Neuronal stem cell (in vitro differentiated cells): ENCODE results near the gene FGF3.
A peak's percentile ranks its signal among the peaks of the same experiment; 100 is the strongest.

Experiments
- DNase-seq: peaks from one replicate; pipeline ENCODE4 v3.0.0-alpha.2; 2013; ENCODE audit warnings: low spot score
- H2AFZ ChIP-seq: one replicate; pipeline ENCODE4 v1.6.1; 2013; ENCODE audit warnings: mild to moderate bottlenecking, low read length, inconsistent platforms
- H2AK5ac ChIP-seq: 2 replicates; pipeline ENCODE4 v1.6.1; 2013; ENCODE audit warnings: low read depth, mild to moderate bottlenecking, inconsistent platforms, low read length, moderate library complexity, mixed read lengths
- H2BK120ac ChIP-seq: 2 replicates; pipeline ENCODE4 v1.6.1; 2013; ENCODE audit warnings: low read depth, mild to moderate bottlenecking, inconsistent platforms, low read length, moderate library complexity, mixed read lengths
- H2BK12ac ChIP-seq: one replicate; pipeline ENCODE4 v1.6.1; 2013; ENCODE audit warnings: low read length, inconsistent platforms
- H2BK15ac ChIP-seq: 2 replicates; pipeline ENCODE4 v1.6.1; 2013; ENCODE audit warnings: mild to moderate bottlenecking, low read length, inconsistent platforms, mixed read lengths
- H2BK5ac ChIP-seq: one replicate; pipeline ENCODE4 v1.6.1; 2013; ENCODE audit warnings: inconsistent platforms, mild to moderate bottlenecking, low read length, moderate library complexity
- H3K14ac ChIP-seq: one replicate; pipeline ENCODE4 v1.6.1; 2013; ENCODE audit warnings: low read length, inconsistent platforms
- H3K18ac ChIP-seq: 2 replicates; pipeline ENCODE4 v1.6.1; 2013; ENCODE audit warnings: low read length, inconsistent platforms
- H3K23ac ChIP-seq: 2 replicates; pipeline ENCODE4 v1.6.1; 2013; ENCODE audit warnings: low read depth, mild to moderate bottlenecking, mixed read lengths, low read length, inconsistent platforms; ENCODE audit not compliant: poor library complexity
- H3K27ac ChIP-seq: replicated peaks from 3 replicates; pipeline ENCODE4 v1.5.1; 2013; ENCODE audit warnings: low read length, inconsistent platforms
- H3K27me3 ChIP-seq, 3 experiments: 2 replicates each; pipeline ENCODE4 v1.6.1; 2013; ENCODE audit warnings: low read length in 3 of 3, mild to moderate bottlenecking in 2 of 3, inconsistent platforms in 1 of 3, low read depth in 1 of 3, mixed read lengths in 1 of 3, moderate library complexity in 1 of 3; ENCODE audit not compliant: control insufficient read depth in 3 of 3, insufficient read depth in 3 of 3
- H3K36me3 ChIP-seq, 2 donors: replicated peaks in 1 of 2; 2 replicates each; pipeline ENCODE4 v1.6.1; 2013; ENCODE audit warnings: low read length in 2 of 2; ENCODE audit not compliant: control insufficient read depth in 2 of 2, insufficient read depth in 2 of 2
- H3K4ac ChIP-seq: 2 replicates; pipeline ENCODE4 v1.6.1; 2013; ENCODE audit warnings: inconsistent platforms, mild to moderate bottlenecking, low read length, moderate library complexity
- H3K4me1 ChIP-seq, 2 donors: 1 replicate in 1 of 2; 2 replicates in 1 of 2; pipeline ENCODE4 v1.6.1; 2013; ENCODE audit warnings: low read length in 2 of 2, low read depth in 1 of 2; ENCODE audit not compliant: control insufficient read depth in 2 of 2, insufficient read depth in 1 of 2
- H3K4me2 ChIP-seq: one replicate; pipeline ENCODE4 v1.6.1; 2013; ENCODE audit warnings: mild to moderate bottlenecking, low read length, inconsistent platforms; ENCODE audit not compliant: insufficient read depth, poor library complexity, severe bottlenecking
- H3K4me3 ChIP-seq, 2 donors: 2 replicates each; pipeline ENCODE4 v1.5.1; 2013; ENCODE audit warnings: low read length in 2 of 2, mild to moderate bottlenecking in 2 of 2, inconsistent platforms in 1 of 2, moderate library complexity in 1 of 2
- H3K79me1 ChIP-seq: one replicate; pipeline ENCODE4 v1.6.1; 2013; ENCODE audit warnings: low read depth, mild to moderate bottlenecking, inconsistent platforms, low read length, moderate library complexity
- H3K9ac ChIP-seq: one replicate; pipeline ENCODE4 v1.6.1; 2013; ENCODE audit warnings: mild to moderate bottlenecking, low read depth, low read length, inconsistent platforms; ENCODE audit not compliant: poor library complexity
- H3K9me3 ChIP-seq, 2 donors: replicated peaks in 1 of 2; 2 replicates each; pipeline versions ENCODE3 to v1.6.1; 2013; ENCODE audit warnings: low read length in 2 of 2, mild to moderate bottlenecking in 2 of 2, inconsistent platforms in 1 of 2, low read depth in 1 of 2, mixed read lengths in 1 of 2, moderate library complexity in 1 of 2; ENCODE audit not compliant: control insufficient read depth in 2 of 2, insufficient read depth in 1 of 2
- H4K8ac ChIP-seq: one replicate; pipeline ENCODE4 v1.6.1; 2013; ENCODE audit warnings: low read depth, mild to moderate bottlenecking, inconsistent platforms, low read length, moderate library complexity
- H4K91ac ChIP-seq: one replicate; pipeline ENCODE4 v1.6.1; 2013; ENCODE audit warnings: low read length, low read depth, mild to moderate bottlenecking, inconsistent platforms; ENCODE audit not compliant: poor library complexity
- WGBS, 2 donors: extraction: QIAGEN DNeasy Blood & Tissue Kit; methylation state at CpG; one replicate each; pipeline ENCODE4 v1.1.7; 2013; ENCODE audit warnings: missing lambda C conversion rate in 2 of 2, mixed read lengths in 1 of 2; ENCODE audit not compliant: insufficient read length in 2 of 2, insufficient replicate concordance in 1 of 2; ENCODE audit errors: extremely low coverage in 2 of 2; 5-methylcytosine and 5-hydroxymethylcytosine counted together

The FGF3 gene

GRCh38 chr11:69841859-69842698 lies 22.9 kb upstream of the FGF3 start:
- no peak overlapping the region for H4K91ac ChIP-seq
- H3K27ac ChIP-seq = no peak overlapping the region
- H3K14ac ChIP-seq = no peak overlapping the region
- no peak overlapping the region for H3K4ac ChIP-seq
- no peak overlapping the region for H2BK12ac ChIP-seq
- peaks cover 0 to 18% of the 10 kb centered on the region in 2 donors for H3K4me1 ChIP-seq
- H2BK5ac ChIP-seq = no peak overlapping the region
- no peak overlapping the region for H3K4me2 ChIP-seq
- H3K79me1 ChIP-seq = no peaks in the 10 kb centered on the region
- H3K4me3 ChIP-seq = peak overlapping the region in 1 of 2 donors; percentile 47
- no CpG with 5 or more reads among the region's 13 CpGs for WGBS, 2 donors
- no peak overlapping the region for H4K8ac ChIP-seq
- H2AK5ac ChIP-seq = no peak overlapping the region
- H3K9ac ChIP-seq = no peak overlapping the region
- no peaks in the 10 kb centered on the region for H3K36me3 ChIP-seq
- no peaks in the 10 kb centered on the region for H3K27me3 ChIP-seq
- no peak overlapping the region for H3K18ac ChIP-seq
- no peak overlapping the region for H2AFZ ChIP-seq
- H3K9me3 ChIP-seq = peaks cover 0 to 11% of the 10 kb centered on the region in 2 donors
- H2BK120ac ChIP-seq = no peak overlapping the region
- DNase-seq = no peak
- no peak overlapping the region for H3K23ac ChIP-seq
- no peak overlapping the region for H2BK15ac ChIP-seq

GRCh38 chr11:69841170-69841858 lies 22.1 kb upstream of the FGF3 start:
- Histone ChIP-seq H3K4ac (no peak overlapping the region), H3K9me3 (peaks cover 0 to 11% of the 10 kb centered on the region in 2 donors), H2BK5ac (no peak overlapping the region), H3K36me3 (no peaks in the 10 kb centered on the region), H3K4me2 (no peak overlapping the region), H3K27ac (no peak overlapping the region), H2AK5ac (peak overlapping the region; percentile 58), H3K9ac (no peak overlapping the region), H3K14ac (no peak overlapping the region), H3K4me3 (peak overlapping the region in 1 of 2 donors; percentile 47), H2BK15ac (peak overlapping the region; percentile 31), H2BK12ac (peak overlapping the region; percentile 89), H3K23ac (no peak overlapping the region), H3K27me3 (peaks cover 0 to 3% (median 0%) of the 10 kb centered on the region in 3 experiments), H2AFZ (no peak overlapping the region), H3K79me1 (no peaks in the 10 kb centered on the region), H4K8ac (no peak overlapping the region), H3K4me1 (peaks cover 0 to 18% of the 10 kb centered on the region in 2 donors), H3K18ac (peak overlapping the region; percentile 37), H2BK120ac (peak overlapping the region; percentile 2), H4K91ac (no peak overlapping the region)
- WGBS, 2 donors = no CpG with 5 or more reads among the region's 4 CpGs
- DNase-seq = no peak

DNA sequence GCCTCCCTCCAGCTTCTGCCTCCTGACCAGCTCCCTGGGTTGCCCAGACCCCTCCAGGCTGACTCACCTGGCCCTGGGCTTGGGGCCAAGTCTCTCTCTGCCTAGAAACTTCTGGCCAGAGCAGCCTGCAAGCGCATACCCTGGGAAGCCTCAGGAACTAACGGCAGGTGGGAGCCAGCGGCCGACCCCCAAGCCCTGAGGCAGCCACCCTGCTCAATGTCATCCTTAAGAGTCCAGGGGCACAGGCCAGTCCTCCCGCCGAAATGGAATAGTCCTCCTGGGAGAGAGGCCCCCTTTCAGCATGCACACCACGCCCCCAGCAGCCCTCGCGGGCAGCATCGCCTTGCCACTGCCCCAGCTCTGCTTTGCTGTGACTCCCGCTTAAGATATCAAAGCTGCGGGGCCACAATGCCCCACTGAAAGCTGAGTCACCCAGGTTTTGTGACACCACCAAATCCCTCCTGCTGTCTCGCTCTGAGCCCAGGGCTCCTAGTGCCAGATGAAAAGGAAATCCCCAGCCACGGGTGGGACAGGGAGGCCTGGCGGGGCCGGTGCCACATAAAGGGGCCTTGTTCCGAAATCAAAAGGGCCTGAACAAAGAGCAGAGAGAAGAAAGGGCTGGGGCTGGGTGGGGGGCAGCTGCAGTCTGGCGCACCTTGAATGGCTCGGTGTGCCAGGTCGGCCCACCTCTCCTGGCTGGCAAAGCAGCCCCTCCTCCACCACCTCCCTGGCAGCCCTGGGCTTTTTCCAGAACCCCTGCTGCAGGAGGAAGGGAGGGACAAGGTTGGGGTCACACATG lies 21.4 kb upstream of the FGF3 start:
- no peak overlapping the region for H3K9ac ChIP-seq
- peak overlapping the region; percentile 31 for H2BK15ac ChIP-seq
- H2AFZ ChIP-seq = peak overlapping the region; percentile 6
- no peak overlapping the region for H3K4me2 ChIP-seq
- no peak overlapping the region for H4K91ac ChIP-seq
- peak overlapping the region; percentile 89 for H2BK12ac ChIP-seq
- H3K23ac ChIP-seq = peak overlapping the region; percentile 25
- peak overlapping the region; percentile 2 for H2BK120ac ChIP-seq
- H2AK5ac ChIP-seq = peak overlapping the region; percentile 86
- peaks cover 0 to 11% of the 10 kb centered on the region in 2 donors for H3K9me3 ChIP-seq
- no peak overlapping the region for H4K8ac ChIP-seq
- H3K27me3 ChIP-seq = peaks cover 0 to 10% (median 0%) of the 10 kb centered on the region in 3 experiments
- no peaks in the 10 kb centered on the region for H3K79me1 ChIP-seq
- H3K14ac ChIP-seq = no peak overlapping the region
- H3K18ac ChIP-seq = peak overlapping the region; percentile 93
- WGBS, 2 donors = no CpG with 5 or more reads among the region's 20 CpGs
- peak overlapping the region; percentile 62 for H2BK5ac ChIP-seq
- H3K27ac ChIP-seq = no peak overlapping the region
- peaks cover 0 to 18% of the 10 kb centered on the region in 2 donors for H3K4me1 ChIP-seq
- peak overlapping the region in 1 of 2 donors; percentile 47 for H3K4me3 ChIP-seq
- no peak for DNase-seq
- no peaks in the 10 kb centered on the region for H3K36me3 ChIP-seq
- H3K4ac ChIP-seq = peak overlapping the region; percentile 79
